Neural progenitor cell (in vitro differentiated cells): Measurements from ENCODE around the gene PEF1. TPM values are rescaled to one million over a fixed set of nuclear protein-coding genes. Genes with fewer than 3 reads are reported as not detected.

Experiments
- DNase-seq: peaks from one replicate; pipeline ENCODE4 v3.0.0-alpha.2; 2016; ENCODE audit warnings: low spot score
- H2AFZ ChIP-seq: fragments of 200-600 bp; sonication (generic); replicated peaks from 2 replicates; pipeline ENCODE4 v1.6.1; 2016; ENCODE audit warnings: antibody characterized with exemption
- H3F3A ChIP-seq: fragments of 200-600 bp; sonication (generic); 2 replicates; pipeline ENCODE4 v1.6.1; 2016; ENCODE audit warnings: antibody characterized with exemption, low read depth
- H3K27ac ChIP-seq: fragments of 200-600 bp; sonication (generic); 2 replicates; pipeline ENCODE4 v1.5.1; 2016; ENCODE audit warnings: mild to moderate bottlenecking
- H3K27me3 ChIP-seq: fragments of 200-600 bp; sonication (generic); 2 replicates; pipeline ENCODE4 v1.6.1; 2016; ENCODE audit warnings: mild to moderate bottlenecking, moderate library complexity
- H3K36me3 ChIP-seq: fragments of 200-600 bp; sonication (generic); 2 replicates; pipeline ENCODE4 v1.5.1; 2016
- H3K4me1 ChIP-seq: fragments of 200-600 bp; sonication (generic); 2 replicates; pipeline ENCODE4 v1.6.1; 2016; ENCODE audit warnings: mixed run types
- H3K4me2 ChIP-seq: fragments of 200-600 bp; sonication (generic); 2 replicates; pipeline ENCODE4 v1.6.1; 2016
- H3K4me3 ChIP-seq: fragments of 200-600 bp; sonication (generic); 2 replicates; pipeline ENCODE4 v1.5.1; 2016
- H3K79me2 ChIP-seq: fragments of 200-600 bp; sonication (generic); 2 replicates; pipeline ENCODE4 v1.6.1; 2016; ENCODE audit warnings: low read depth
- H3K9ac ChIP-seq: fragments of 200-600 bp; sonication (generic); 2 replicates; pipeline ENCODE4 v1.6.1; 2016
- H3K9me3 ChIP-seq: fragments of 200-600 bp; sonication (generic); 2 replicates; pipeline ENCODE4 v1.5.1; 2016; ENCODE audit warnings: low read depth
- H4K20me1 ChIP-seq: fragments of 200-600 bp; sonication (generic); 2 replicates; pipeline ENCODE4 v1.6.1; 2016; ENCODE audit warnings: low read depth
- H3K27ac Mint-ChIP-seq: 3 replicates; pipeline ENCODE4 v1.8.0; 2021; ENCODE audit warnings: mixed read lengths
- H3K27me3 Mint-ChIP-seq: 2 replicates; pipeline ENCODE4 v1.8.0; 2022; ENCODE audit warnings: low read depth, mild to moderate bottlenecking, inconsistent platforms, moderate library complexity, mixed read lengths; ENCODE audit not compliant: insufficient read depth
- H3K36me3 Mint-ChIP-seq: 3 replicates; pipeline ENCODE4 v1.8.0; 2021; ENCODE audit warnings: mixed read lengths
- H3K4me1 Mint-ChIP-seq: 3 replicates; pipeline ENCODE4 v1.8.0; 2021; ENCODE audit warnings: mixed read lengths
- H3K4me3 Mint-ChIP-seq: 3 replicates; pipeline ENCODE4 v1.8.0; 2021; ENCODE audit warnings: mild to moderate bottlenecking, moderate library complexity, mixed read lengths
- H3K9me3 Mint-ChIP-seq: 3 replicates; pipeline ENCODE4 v1.8.0; 2020; ENCODE audit warnings: mixed read lengths
- CTCF ChIP-seq: fragments of 200-600 bp; sonication (generic); IDR thresholded peaks from 2 replicates; pipeline ENCODE4 v1.5.1; 2017; ENCODE audit warnings: antibody characterized with exemption, mild to moderate bottlenecking
- EZH2 ChIP-seq: fragments of 200-600 bp; sonication (generic); IDR thresholded peaks from 2 replicates; pipeline ENCODE4 v1.6.1; 2017; ENCODE audit warnings: antibody characterized with exemption, mild to moderate bottlenecking, moderate library complexity
- EZH2phosphoT487 ChIP-seq: fragments of 200-600 bp; sonication (generic); IDR thresholded peaks from 2 replicates; pipeline ENCODE4 v1.6.1; 2017; ENCODE audit warnings: antibody characterized with exemption
- total RNA-seq: library from RNA; depleted of rRNA; stranded (reverse); fragments of >200 nt; gene quantifications from 2 replicates; pipeline ENCODE4 v1.2.3, GENCODE V29; 2015; ENCODE audit warnings: low replicate concordance

The PEF1 gene
- total RNA-seq, 1 donor from 2014 or later, result 30.7 TPM

GRCh38 chr1:31652891-31653499 lies 8.3 kb upstream of the PEF1 start:
- no peaks in the 10 kb centered on the region for H3K4me1 ChIP-seq
- H3K4me3 Mint-ChIP-seq, result no peak overlapping the region
- H3K4me1 Mint-ChIP-seq, result peaks cover 3% of the 10 kb centered on the region
- TF ChIP-seq CTCF (no peak), EZH2 (no peak), EZH2phosphoT487 (no peak)
- H3K9me3 Mint-ChIP-seq, result no peaks in the 10 kb centered on the region
- H3K9me3 ChIP-seq, result no peaks in the 10 kb centered on the region
- H3K27me3 ChIP-seq, result no peaks in the 10 kb centered on the region
- no peak overlapping the region for H3K4me3 ChIP-seq
- no peaks in the 10 kb centered on the region for H3K79me2 ChIP-seq
- no peak for DNase-seq
- no peaks in the 10 kb centered on the region for H3K36me3 Mint-ChIP-seq
- no peaks in the 10 kb centered on the region for H3F3A ChIP-seq
- H3K27ac ChIP-seq, result no peak overlapping the region
- no peaks in the 10 kb centered on the region for H4K20me1 ChIP-seq
- H3K9ac ChIP-seq, result no peak overlapping the region
- no peak overlapping the region for H2AFZ ChIP-seq
- peaks cover 10% of the 10 kb centered on the region for H3K27me3 Mint-ChIP-seq
- no peak overlapping the region for H3K4me2 ChIP-seq
- no peak overlapping the region for H3K27ac Mint-ChIP-seq
- no peaks in the 10 kb centered on the region for H3K36me3 ChIP-seq

GRCh38 chr1:31651766-31652165 lies 7.1 kb upstream of the PEF1 start:
- no peaks in the 10 kb centered on the region for H3K36me3 ChIP-seq

GRCh38 chr1:31651089-31651420 lies 6.4 kb upstream of the PEF1 start:
- no peaks in the 10 kb centered on the region for H3K36me3 Mint-ChIP-seq
- H3F3A ChIP-seq, result peaks cover 2% of the 10 kb centered on the region
- H3K27me3 Mint-ChIP-seq, result peaks cover 5% of the 10 kb centered on the region
- H3K27me3 ChIP-seq, result no peaks in the 10 kb centered on the region
- H3K4me2 ChIP-seq, result no peak overlapping the region
- H3K27ac ChIP-seq, result no peak overlapping the region
- no peaks in the 10 kb centered on the region for H3K9me3 Mint-ChIP-seq
- no peak overlapping the region for H3K27ac Mint-ChIP-seq
- no peak for DNase-seq
- no peak for TF ChIP-seq EZH2
- TF ChIP-seq EZH2phosphoT487, result no peak
- no peak for TF ChIP-seq CTCF
- no peaks in the 10 kb centered on the region for H3K79me2 ChIP-seq
- H2AFZ ChIP-seq, result no peak overlapping the region
- peak overlapping the region; percentile 35 for H3K9ac ChIP-seq
- H3K4me3 ChIP-seq, result no peak overlapping the region
- H3K4me3 Mint-ChIP-seq, result no peak overlapping the region
- H3K9me3 ChIP-seq, result no peaks in the 10 kb centered on the region
- H3K36me3 ChIP-seq, result no peaks in the 10 kb centered on the region
- no peaks in the 10 kb centered on the region for H4K20me1 ChIP-seq
- no peaks in the 10 kb centered on the region for H3K4me1 Mint-ChIP-seq
- H3K4me1 ChIP-seq, result no peaks in the 10 kb centered on the region

More at GRCh38 chr1:31651766-31652165, 7.1 kb upstream of the PEF1 start:
- H3K27me3 Mint-ChIP-seq, result peaks cover 8% of the 10 kb centered on the region
- no peaks in the 10 kb centered on the region for H3K4me1 Mint-ChIP-seq
- no peak overlapping the region for H3K4me2 ChIP-seq
- no peak overlapping the region for H3K9ac ChIP-seq
- DNase-seq, result no peak
- H3F3A ChIP-seq, result no peaks in the 10 kb centered on the region
- no peak overlapping the region for H3K27ac Mint-ChIP-seq
- no peak overlapping the region for H3K4me3 ChIP-seq
- no peak overlapping the region for H3K27ac ChIP-seq
- no peaks in the 10 kb centered on the region for H3K4me1 ChIP-seq
- no peaks in the 10 kb centered on the region for H4K20me1 ChIP-seq
- H3K36me3 Mint-ChIP-seq, result no peaks in the 10 kb centered on the region
- no peaks in the 10 kb centered on the region for H3K79me2 ChIP-seq
- TF ChIP-seq EZH2phosphoT487 (no peak), EZH2 (no peak), CTCF (no peak)
- H2AFZ ChIP-seq, result no peak overlapping the region
- no peaks in the 10 kb centered on the region for H3K27me3 ChIP-seq
- H3K4me3 Mint-ChIP-seq, result no peak overlapping the region
- no peaks in the 10 kb centered on the region for H3K9me3 Mint-ChIP-seq
- H3K9me3 ChIP-seq, result no peaks in the 10 kb centered on the region
